NCI-H146 (cell line): Measurements from ENCODE around the gene SH3D19.
A peak's percentile ranks its signal among the peaks of the same experiment; 100 is the strongest.
"Not testable (repeated sequence)": the region's sequence is repeated elsewhere in the genome, so short reads cannot be mapped to it uniquely, and the experiment has no call there.

Experiments used
- DNase-seq: peaks from one replicate; lab custom pipeline; 2025; lab: John Stamatoyannopoulos, UW

SH3D19 gene

GRCh38 chr4:151150821-151151580, 174.4 kb downstream of the SH3D19 start:
- DNase-seq, result no peak

- no peak for DNase-seq
These were observed 177.1 kb downstream of the SH3D19 start for GRCh38 chr4:151148261-151148660.

GRCh38 chr4:151147000-151147399, 178.4 kb downstream of the SH3D19 start:
- DNase-seq, result no peak

GRCh38 chr4:151144329-151145072, 180.9 kb downstream of the SH3D19 start:
- no peak for DNase-seq

GRCh38 chr4:151143811-151144210, 181.6 kb downstream of the SH3D19 start:
- no peak for DNase-seq

- no peak for DNase-seq
These were observed 182.2 kb downstream of the SH3D19 start for GRCh38 chr4:151143162-151143561.

- no peak for DNase-seq
These were observed 182.6 kb downstream of the SH3D19 start for GRCh38 chr4:151142758-151143157.

GRCh38 chr4:151139814-151140213, 185.6 kb downstream of the SH3D19 start:
- DNase-seq, result no peak

- DNase-seq, result not testable (repeated sequence)
These were observed 189.4 kb downstream of the SH3D19 start for GRCh38 chr4:151136048-151136447.

GRCh38 chr4:151133311-151133710, 192.1 kb downstream of the SH3D19 start:
- DNase-seq, result no peak

- DNase-seq, result no peak
These were observed 195.6 kb downstream of the SH3D19 start for GRCh38 chr4:151129796-151130195.

- DNase-seq, result peak; percentile 45
These were observed 207.9 kb downstream of the SH3D19 start for GRCh38 chr4:151117371-151117962.

GRCh38 chr4:151114986-151115385, 210.4 kb downstream of the SH3D19 start:
- no peak for DNase-seq

- DNase-seq, result no peak
These were observed 211.1 kb downstream of the SH3D19 start for GRCh38 chr4:151114338-151114737.

- no peak for DNase-seq
These were observed 215.2 kb downstream of the SH3D19 start for GRCh38 chr4:151110236-151110635.

- no peak for DNase-seq
These were observed 218.3 kb downstream of the SH3D19 start for GRCh38 chr4:151107063-151107462.

GRCh38 chr4:151105454-151106032, 219.9 kb downstream of the SH3D19 start:
- DNase-seq, result no peak

- DNase-seq, result no peak
These were observed 220.8 kb downstream of the SH3D19 start for GRCh38 chr4:151104621-151105020.

GRCh38 chr4:151103758-151104157, 221.6 kb downstream of the SH3D19 start:
- DNase-seq, result no peak

- no peak for DNase-seq
These were observed 224.9 kb downstream of the SH3D19 start for GRCh38 chr4:151100531-151100930.

- peak; percentile 37 for DNase-seq
These were observed 225.4 kb downstream of the SH3D19 start for GRCh38 chr4:151099976-151100417.

- DNase-seq, result peak; percentile 92
These were observed 226.0 kb downstream of the SH3D19 start, which contains the start of gene RPS3A for GRCh38 chr4:151099229-151099975. TSS of gene RPS3A (plus strand) at chr4:151099628. CDS start at chr4:151099653, 25 bp downstream.
